HG03066 (cell line): Measurements from ENCODE around the gene STAT5B.

Experiments
- ATAC-seq: cut with Tn5 transposase; IDR thresholded peaks from one replicate; pipeline ENCODE4 v1.9.1; 2021; ENCODE audit warnings: low read depth; ENCODE audit not compliant: unreplicated experiment

The STAT5B gene

DNA sequence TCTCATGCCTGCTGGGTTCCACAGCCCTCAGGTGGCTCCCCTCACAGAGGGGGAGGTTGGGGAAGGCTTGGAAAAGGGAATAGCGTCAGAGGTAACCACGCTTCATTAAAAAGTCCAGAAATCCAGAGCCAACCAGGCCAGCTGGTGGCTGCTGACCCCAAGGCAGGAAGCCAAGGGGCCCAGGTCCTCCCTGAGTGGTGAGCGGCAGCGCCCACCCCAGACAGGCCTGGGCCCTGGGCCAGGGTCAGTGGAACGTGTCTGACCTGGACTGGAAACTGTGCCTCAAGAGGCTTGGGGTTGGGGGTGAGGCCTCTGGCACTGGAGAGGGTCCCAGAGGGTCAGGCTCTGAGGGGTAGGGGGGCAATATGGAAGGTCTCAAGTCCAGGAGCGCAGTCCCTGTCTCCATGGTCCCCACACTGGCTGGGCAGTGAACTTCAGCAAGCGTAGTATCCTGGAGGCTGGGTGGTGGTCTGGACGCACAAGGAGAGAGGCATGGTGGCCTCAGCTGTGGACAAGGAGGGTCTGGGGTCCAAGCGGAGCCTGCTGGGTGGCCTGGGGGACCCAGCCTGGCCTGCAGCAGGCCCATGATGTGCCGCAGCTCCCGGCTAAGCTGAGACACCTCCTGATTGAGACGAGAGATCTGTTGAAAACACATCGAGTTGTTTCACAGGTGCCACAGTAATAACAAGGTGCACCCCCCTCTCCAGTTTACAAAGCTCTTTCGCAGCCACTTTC is 116.2 kb downstream of the STAT5B start:
- ATAC-seq = no peak

DNA sequence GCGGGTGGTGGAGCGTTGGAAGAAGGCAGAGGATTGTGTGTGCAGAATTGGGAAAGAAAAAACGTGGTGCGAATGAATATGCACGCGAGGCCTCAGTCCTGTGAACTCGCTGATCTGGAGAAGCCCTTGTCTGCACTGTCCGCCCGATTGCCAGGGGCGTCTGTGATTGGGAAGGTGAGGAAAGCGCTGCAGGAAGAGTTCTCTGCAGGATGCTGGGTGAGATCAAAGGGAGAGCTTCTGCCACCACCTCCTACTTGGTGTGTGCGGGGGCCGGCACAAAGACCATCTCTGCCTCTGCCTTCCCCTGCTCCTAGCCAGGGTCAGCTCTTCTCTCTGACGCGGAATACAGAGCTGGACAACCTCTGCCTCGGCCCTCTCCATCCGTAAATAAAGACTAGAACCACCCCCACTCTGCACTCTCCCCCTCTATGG is 120.6 kb downstream of the STAT5B start:
- ATAC-seq = no peak

DNA sequence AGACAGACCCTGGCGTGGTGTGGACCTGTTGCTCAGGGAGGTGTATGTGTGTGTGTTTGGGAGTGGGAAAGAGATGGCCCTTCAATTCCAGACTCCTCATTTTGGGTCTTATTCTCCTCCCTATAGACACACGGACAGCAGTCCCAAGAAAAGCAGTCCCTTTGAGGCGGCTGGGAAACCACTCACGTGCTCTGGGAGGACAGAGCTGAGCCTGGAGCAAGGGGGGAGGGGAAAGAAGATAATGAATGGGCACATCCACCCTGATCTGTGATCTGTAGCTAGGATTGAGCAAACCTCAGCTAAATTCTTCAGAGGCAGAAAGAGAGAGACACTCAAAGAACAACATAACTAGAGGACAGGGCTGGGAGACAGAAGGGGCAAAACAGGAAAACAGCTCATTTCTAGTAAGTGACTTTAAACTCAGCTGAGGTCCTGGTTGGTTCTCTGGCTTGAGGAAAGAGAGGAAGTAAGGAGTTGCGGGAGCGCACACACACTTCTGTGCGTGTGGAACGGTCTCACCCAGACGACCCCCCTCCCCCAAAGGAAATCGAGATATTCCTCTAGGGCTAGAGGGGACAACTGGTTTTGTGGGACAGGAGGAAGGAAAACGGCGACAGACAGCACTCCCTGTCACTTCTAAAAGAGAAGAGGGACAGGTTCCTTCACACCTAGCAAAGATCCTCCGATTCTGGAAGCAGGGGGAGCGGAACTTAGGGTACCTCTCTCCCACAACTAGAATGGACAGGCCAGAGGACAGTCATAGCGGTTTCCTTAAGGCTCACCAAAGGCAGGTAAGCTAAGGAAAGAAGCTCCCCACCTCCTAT is 122.1 kb downstream of the STAT5B start:
- no peak for ATAC-seq
